Neuronal stem cell (in vitro differentiated cells): ENCODE results near the gene RUNX2.

Experiments
- DNase-seq: peaks from one replicate; pipeline ENCODE4 v3.0.0-alpha.2; 2013; ENCODE audit warnings: low spot score
- H2AFZ ChIP-seq: one replicate; pipeline ENCODE4 v1.6.1; 2013; ENCODE audit warnings: mild to moderate bottlenecking, low read length, inconsistent platforms
- H2AK5ac ChIP-seq: 2 replicates; pipeline ENCODE4 v1.6.1; 2013; ENCODE audit warnings: low read depth, mild to moderate bottlenecking, inconsistent platforms, low read length, moderate library complexity, mixed read lengths
- H2BK120ac ChIP-seq: 2 replicates; pipeline ENCODE4 v1.6.1; 2013; ENCODE audit warnings: low read depth, mild to moderate bottlenecking, inconsistent platforms, low read length, moderate library complexity, mixed read lengths
- H2BK12ac ChIP-seq: one replicate; pipeline ENCODE4 v1.6.1; 2013; ENCODE audit warnings: low read length, inconsistent platforms
- H2BK15ac ChIP-seq: 2 replicates; pipeline ENCODE4 v1.6.1; 2013; ENCODE audit warnings: mild to moderate bottlenecking, low read length, inconsistent platforms, mixed read lengths
- H2BK5ac ChIP-seq: one replicate; pipeline ENCODE4 v1.6.1; 2013; ENCODE audit warnings: inconsistent platforms, mild to moderate bottlenecking, low read length, moderate library complexity
- H3K14ac ChIP-seq: one replicate; pipeline ENCODE4 v1.6.1; 2013; ENCODE audit warnings: low read length, inconsistent platforms
- H3K18ac ChIP-seq: 2 replicates; pipeline ENCODE4 v1.6.1; 2013; ENCODE audit warnings: low read length, inconsistent platforms
- H3K23ac ChIP-seq: 2 replicates; pipeline ENCODE4 v1.6.1; 2013; ENCODE audit warnings: low read depth, mild to moderate bottlenecking, mixed read lengths, low read length, inconsistent platforms; ENCODE audit not compliant: poor library complexity
- H3K27ac ChIP-seq: replicated peaks from 3 replicates; pipeline ENCODE4 v1.5.1; 2013; ENCODE audit warnings: low read length, inconsistent platforms
- H3K27me3 ChIP-seq, 3 experiments: 2 replicates each; pipeline ENCODE4 v1.6.1; 2013; ENCODE audit warnings: low read length in 3 of 3, mild to moderate bottlenecking in 2 of 3, inconsistent platforms in 1 of 3, low read depth in 1 of 3, mixed read lengths in 1 of 3, moderate library complexity in 1 of 3; ENCODE audit not compliant: control insufficient read depth in 3 of 3, insufficient read depth in 3 of 3
- H3K36me3 ChIP-seq, 2 donors: replicated peaks in 1 of 2; 2 replicates each; pipeline ENCODE4 v1.6.1; 2013; ENCODE audit warnings: low read length in 2 of 2; ENCODE audit not compliant: control insufficient read depth in 2 of 2, insufficient read depth in 2 of 2
- H3K4ac ChIP-seq: 2 replicates; pipeline ENCODE4 v1.6.1; 2013; ENCODE audit warnings: inconsistent platforms, mild to moderate bottlenecking, low read length, moderate library complexity
- H3K4me1 ChIP-seq, 2 donors: 1 replicate in 1 of 2; 2 replicates in 1 of 2; pipeline ENCODE4 v1.6.1; 2013; ENCODE audit warnings: low read length in 2 of 2, low read depth in 1 of 2; ENCODE audit not compliant: control insufficient read depth in 2 of 2, insufficient read depth in 1 of 2
- H3K4me2 ChIP-seq: one replicate; pipeline ENCODE4 v1.6.1; 2013; ENCODE audit warnings: mild to moderate bottlenecking, low read length, inconsistent platforms; ENCODE audit not compliant: insufficient read depth, poor library complexity, severe bottlenecking
- H3K4me3 ChIP-seq, 2 donors: 2 replicates each; pipeline ENCODE4 v1.5.1; 2013; ENCODE audit warnings: low read length in 2 of 2, mild to moderate bottlenecking in 2 of 2, inconsistent platforms in 1 of 2, moderate library complexity in 1 of 2
- H3K79me1 ChIP-seq: one replicate; pipeline ENCODE4 v1.6.1; 2013; ENCODE audit warnings: low read depth, mild to moderate bottlenecking, inconsistent platforms, low read length, moderate library complexity
- H3K9ac ChIP-seq: one replicate; pipeline ENCODE4 v1.6.1; 2013; ENCODE audit warnings: mild to moderate bottlenecking, low read depth, low read length, inconsistent platforms; ENCODE audit not compliant: poor library complexity
- H3K9me3 ChIP-seq, 2 donors: replicated peaks in 1 of 2; 2 replicates each; pipeline versions ENCODE3 to v1.6.1; 2013; ENCODE audit warnings: low read length in 2 of 2, mild to moderate bottlenecking in 2 of 2, inconsistent platforms in 1 of 2, low read depth in 1 of 2, mixed read lengths in 1 of 2, moderate library complexity in 1 of 2; ENCODE audit not compliant: control insufficient read depth in 2 of 2, insufficient read depth in 1 of 2
- H4K8ac ChIP-seq: one replicate; pipeline ENCODE4 v1.6.1; 2013; ENCODE audit warnings: low read depth, mild to moderate bottlenecking, inconsistent platforms, low read length, moderate library complexity
- H4K91ac ChIP-seq: one replicate; pipeline ENCODE4 v1.6.1; 2013; ENCODE audit warnings: low read length, low read depth, mild to moderate bottlenecking, inconsistent platforms; ENCODE audit not compliant: poor library complexity
- WGBS, 2 donors: extraction: QIAGEN DNeasy Blood & Tissue Kit; methylation state at CpG; one replicate each; pipeline ENCODE4 v1.1.7; 2013; ENCODE audit warnings: missing lambda C conversion rate in 2 of 2, mixed read lengths in 1 of 2; ENCODE audit not compliant: insufficient read length in 2 of 2, insufficient replicate concordance in 1 of 2; ENCODE audit errors: extremely low coverage in 2 of 2; 5-methylcytosine and 5-hydroxymethylcytosine counted together

Gene RUNX2

GRCh38 chr6:45584127-45584526 lies 256.0 kb downstream of the RUNX2 start:
- no peak for DNase-seq
- no peak overlapping the region for H3K27ac ChIP-seq
- H3K4me3 ChIP-seq: no peak overlapping the region
- H3K79me1 ChIP-seq: no peaks in the 10 kb centered on the region
- peaks cover 1 to 8% of the 10 kb centered on the region in 2 donors for H3K9me3 ChIP-seq
- H3K4me1 ChIP-seq: no peaks in the 10 kb centered on the region
- H2AK5ac ChIP-seq: no peak overlapping the region
- no CpG with 5 or more reads among the region's 2 CpGs for WGBS, 2 donors
- no peaks in the 10 kb centered on the region for H3K27me3 ChIP-seq
- no peak overlapping the region for H4K91ac ChIP-seq
- H4K8ac ChIP-seq: no peak overlapping the region
- H3K4me2 ChIP-seq: no peak overlapping the region
- no peak overlapping the region for H3K23ac ChIP-seq
- no peak overlapping the region for H3K18ac ChIP-seq
- no peak overlapping the region for H3K4ac ChIP-seq
- H2BK120ac ChIP-seq: no peak overlapping the region
- H2AFZ ChIP-seq: no peak overlapping the region
- no peak overlapping the region for H2BK12ac ChIP-seq
- H3K9ac ChIP-seq: no peak overlapping the region
- no peak overlapping the region for H3K14ac ChIP-seq
- no peaks in the 10 kb centered on the region for H3K36me3 ChIP-seq
- no peak overlapping the region for H2BK5ac ChIP-seq
- H2BK15ac ChIP-seq: no peak overlapping the region

GRCh38 chr6:45586216-45587171 lies 258.4 kb downstream of the RUNX2 start:
- Histone ChIP-seq H2BK120ac (no peak overlapping the region), H3K27me3 (no peaks in the 10 kb centered on the region), H4K91ac (no peak overlapping the region), H2BK5ac (no peak overlapping the region), H3K23ac (no peak overlapping the region), H3K9ac (no peak overlapping the region), H3K4me2 (no peak overlapping the region), H2AK5ac (no peak overlapping the region), H2BK12ac (no peak overlapping the region), H3K27ac (no peak overlapping the region), H3K18ac (peak overlapping the region; percentile 3), H3K36me3 (no peaks in the 10 kb centered on the region), H2AFZ (no peak overlapping the region), H4K8ac (no peak overlapping the region), H3K4me3 (no peak overlapping the region), H3K14ac (no peak overlapping the region), H3K9me3 (peaks cover 1 to 6% of the 10 kb centered on the region in 2 donors), H3K79me1 (no peaks in the 10 kb centered on the region), H3K4ac (no peak overlapping the region), H3K4me1 (no peaks in the 10 kb centered on the region), H2BK15ac (no peak overlapping the region)
- WGBS, 2 donors: no CpG with 5 or more reads among the region's 13 CpGs
- DNase-seq: no peak

DNA sequence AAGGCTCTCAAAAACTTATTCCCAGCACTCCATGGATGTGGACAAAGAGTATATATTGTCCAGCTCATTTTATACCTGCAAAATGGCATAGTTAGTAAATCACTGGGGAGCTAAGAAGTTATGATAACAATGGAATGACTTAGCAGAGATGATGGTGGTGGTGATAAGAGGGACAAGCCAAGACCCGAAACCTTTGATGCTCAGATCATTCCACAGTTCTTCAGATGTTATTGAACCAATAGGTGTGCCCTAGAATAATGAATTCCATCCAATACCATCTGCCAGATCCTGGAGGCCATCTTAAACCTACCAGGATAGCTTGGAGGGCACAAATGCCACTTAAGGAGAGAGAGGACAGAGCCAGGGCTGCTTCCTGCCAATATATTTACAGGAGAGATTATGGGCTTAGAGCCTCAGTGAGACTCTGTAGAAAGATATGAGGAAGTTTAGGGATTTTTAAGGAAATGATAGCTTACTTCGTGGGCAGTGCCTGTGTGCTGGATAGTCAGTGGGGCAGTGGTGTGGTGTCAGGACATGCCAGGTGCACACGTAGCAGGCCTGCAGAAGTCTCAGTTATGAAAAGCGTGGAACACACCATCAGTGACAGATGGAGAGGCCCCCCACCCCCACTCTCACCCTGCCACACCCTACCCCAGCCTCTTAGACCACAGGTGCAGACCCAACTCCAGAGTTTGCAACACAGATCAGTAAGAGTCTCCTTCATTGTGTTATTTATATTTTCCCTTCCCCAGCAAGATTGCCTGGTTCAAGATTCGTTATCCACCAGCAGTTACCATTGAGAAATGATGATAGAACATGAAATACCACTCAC lies 259.3 kb downstream of the RUNX2 start:
- Histone ChIP-seq H3K4me1 (no peaks in the 10 kb centered on the region), H3K9me3 (peaks cover 0 to 1% of the 10 kb centered on the region in 2 donors), H3K9ac (no peak overlapping the region), H3K36me3 (no peaks in the 10 kb centered on the region), H2BK5ac (no peak overlapping the region), H2BK15ac (no peak overlapping the region), H2AFZ (no peak overlapping the region), H2BK120ac (no peak overlapping the region), H4K8ac (no peak overlapping the region), H3K18ac (no peak overlapping the region), H3K4me2 (no peak overlapping the region), H2BK12ac (no peak overlapping the region), H2AK5ac (no peak overlapping the region), H3K14ac (no peak overlapping the region), H3K27me3 (no peaks in the 10 kb centered on the region), H3K79me1 (no peaks in the 10 kb centered on the region), H3K27ac (no peak overlapping the region), H3K4me3 (no peak overlapping the region), H3K4ac (no peak overlapping the region), H4K91ac (no peak overlapping the region), H3K23ac (no peak overlapping the region)
- no peak for DNase-seq
- no CpG with 5 or more reads among the region's 5 CpGs for WGBS, 2 donors

DNA sequence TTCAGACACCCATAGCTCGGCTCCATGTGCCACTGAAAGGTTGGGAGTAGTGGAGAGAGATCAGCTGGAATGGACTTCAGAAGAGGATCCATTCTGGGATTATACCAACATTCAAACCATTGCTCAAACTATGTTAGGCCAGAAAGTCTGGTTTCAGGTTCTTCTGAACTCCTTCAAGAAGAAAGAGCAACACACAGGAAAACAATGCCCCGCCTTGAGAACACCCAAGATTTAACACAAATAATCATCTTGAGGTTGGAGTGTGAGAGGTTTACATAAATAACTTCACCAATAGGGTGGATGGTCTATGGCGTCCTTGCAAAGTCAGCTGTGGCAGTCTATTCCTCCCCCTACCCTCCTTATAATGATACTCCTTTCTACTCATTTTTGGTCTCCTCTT lies 261.2 kb downstream of the RUNX2 start:
- H3K9ac ChIP-seq: no peak overlapping the region
- no peak overlapping the region for H3K4me2 ChIP-seq
- H2BK12ac ChIP-seq: no peak overlapping the region
- H4K8ac ChIP-seq: no peak overlapping the region
- no CpG with 5 or more reads among the region's 3 CpGs for WGBS, 2 donors
- H3K4ac ChIP-seq: no peak overlapping the region
- no peak overlapping the region for H3K18ac ChIP-seq
- H2BK15ac ChIP-seq: no peak overlapping the region
- H3K4me1 ChIP-seq: no peaks in the 10 kb centered on the region
- H3K27ac ChIP-seq: no peak overlapping the region
- no peak overlapping the region for H3K4me3 ChIP-seq
- no peak for DNase-seq
- H3K27me3 ChIP-seq: no peaks in the 10 kb centered on the region
- H3K9me3 ChIP-seq: peaks cover 0 to 1% of the 10 kb centered on the region in 2 donors
- no peaks in the 10 kb centered on the region for H3K36me3 ChIP-seq
- no peak overlapping the region for H2BK5ac ChIP-seq
- no peaks in the 10 kb centered on the region for H3K79me1 ChIP-seq
- no peak overlapping the region for H3K23ac ChIP-seq
- H3K14ac ChIP-seq: no peak overlapping the region
- no peak overlapping the region for H2AK5ac ChIP-seq
- H4K91ac ChIP-seq: no peak overlapping the region
- H2AFZ ChIP-seq: no peak overlapping the region
- H2BK120ac ChIP-seq: no peak overlapping the region
